ENCODE results near the gene RAD51B.

RAD51B gene

GRCh38 chr14:68335312-68335711, 515.7 kb downstream of the RAD51B start:
- Histone ChIP-seq H3K36me3 (ENCODE audit: low read depth) (no peaks in the 10 kb centered on the region), H3K27ac (ENCODE audit: poor library complexity, severe bottlenecking) (no peak overlapping the region), H3K4me3 (ENCODE audit: severe bottlenecking) (no peak overlapping the region), H3K27me3 (ENCODE audit: insufficient read depth, poor library complexity, severe bottlenecking) (no peaks in the 10 kb centered on the region), H3K9me3 (ENCODE audit: severe bottlenecking) (no peaks in the 10 kb centered on the region), H3K4me1 (ENCODE audit: insufficient read depth, poor library complexity, severe bottlenecking) (no peaks in the 10 kb centered on the region)
- ATAC-seq (ENCODE audit: low read depth) (no peak), DNase-seq (ENCODE audit: low spot score) (no peak)
- no peak for TF ChIP-seq CTCF (IDR thresholded peaks at IDR 0.05; ENCODE audit: poor library complexity, severe bottlenecking)

GRCh38 chr14:68336165-68336564, 516.6 kb downstream of the RAD51B start:
- Histone ChIP-seq H3K4me3 (ENCODE audit: severe bottlenecking) (no peak overlapping the region), H3K27ac (ENCODE audit: poor library complexity, severe bottlenecking) (no peak overlapping the region), H3K36me3 (ENCODE audit: low read depth) (no peaks in the 10 kb centered on the region), H3K9me3 (ENCODE audit: severe bottlenecking) (no peaks in the 10 kb centered on the region), H3K27me3 (ENCODE audit: insufficient read depth, poor library complexity, severe bottlenecking) (no peaks in the 10 kb centered on the region), H3K4me1 (ENCODE audit: insufficient read depth, poor library complexity, severe bottlenecking) (no peaks in the 10 kb centered on the region)
- ATAC-seq (ENCODE audit: low read depth) (no peak), DNase-seq (ENCODE audit: low spot score) (no peak)
- no peak for TF ChIP-seq CTCF (IDR thresholded peaks at IDR 0.05; ENCODE audit: poor library complexity, severe bottlenecking)

- Histone ChIP-seq H3K27ac (ENCODE audit: poor library complexity, severe bottlenecking) (no peak overlapping the region), H3K4me1 (ENCODE audit: insufficient read depth, poor library complexity, severe bottlenecking) (no peaks in the 10 kb centered on the region), H3K4me3 (ENCODE audit: severe bottlenecking) (no peak overlapping the region), H3K36me3 (ENCODE audit: low read depth) (no peaks in the 10 kb centered on the region), H3K27me3 (ENCODE audit: insufficient read depth, poor library complexity, severe bottlenecking) (no peaks in the 10 kb centered on the region), H3K9me3 (ENCODE audit: severe bottlenecking) (no peaks in the 10 kb centered on the region)
- DNase-seq (ENCODE audit: low spot score) (no peak), ATAC-seq (ENCODE audit: low read depth) (no peak)
- TF ChIP-seq CTCF (IDR thresholded peaks at IDR 0.05; ENCODE audit: poor library complexity, severe bottlenecking) = no peak
These were observed 517.7 kb downstream of the RAD51B start for GRCh38 chr14:68337279-68337678.

GRCh38 chr14:68340262-68340661, 520.7 kb downstream of the RAD51B start:
- H3K4me3 ChIP-seq (ENCODE audit: severe bottlenecking) = no peak overlapping the region
- TF ChIP-seq CTCF (IDR thresholded peaks at IDR 0.05; ENCODE audit: poor library complexity, severe bottlenecking) = no peak
- no peaks in the 10 kb centered on the region for H3K36me3 ChIP-seq (ENCODE audit: low read depth)
- H3K27me3 ChIP-seq (ENCODE audit: insufficient read depth, poor library complexity, severe bottlenecking) = no peaks in the 10 kb centered on the region
- no peaks in the 10 kb centered on the region for H3K4me1 ChIP-seq (ENCODE audit: insufficient read depth, poor library complexity, severe bottlenecking)
- ATAC-seq (ENCODE audit: low read depth) = no peak
- no peaks in the 10 kb centered on the region for H3K9me3 ChIP-seq (ENCODE audit: severe bottlenecking)
- DNase-seq (ENCODE audit: low spot score) = no peak
- no peak overlapping the region for H3K27ac ChIP-seq (ENCODE audit: poor library complexity, severe bottlenecking)

- H3K4me3 ChIP-seq (ENCODE audit: severe bottlenecking) = no peak overlapping the region
- no peaks in the 10 kb centered on the region for H3K9me3 ChIP-seq (ENCODE audit: severe bottlenecking)
- no peak overlapping the region for H3K27ac ChIP-seq (ENCODE audit: poor library complexity, severe bottlenecking)
- ATAC-seq (ENCODE audit: low read depth) = no peak
- H3K36me3 ChIP-seq (ENCODE audit: low read depth) = no peaks in the 10 kb centered on the region
- no peak for TF ChIP-seq CTCF (IDR thresholded peaks at IDR 0.05; ENCODE audit: poor library complexity, severe bottlenecking)
- no peaks in the 10 kb centered on the region for H3K4me1 ChIP-seq (ENCODE audit: insufficient read depth, poor library complexity, severe bottlenecking)
- H3K27me3 ChIP-seq (ENCODE audit: insufficient read depth, poor library complexity, severe bottlenecking) = no peaks in the 10 kb centered on the region
- DNase-seq (ENCODE audit: low spot score) = no peak
These were observed 522.0 kb downstream of the RAD51B start for GRCh38 chr14:68341411-68342212.

Data from RWPE2 (cell line).